Stomach (tissue), 4 donors: ENCODE data around the gene C3orf38.

Experiments used
- CTCF ChIP-seq, 7 experiments: fragments of 450-650 bp in 4 of 7; fragments of 200-600 bp in 3 of 7; sonication (generic) in 3 of 7; IDR thresholded peaks; one replicate each; pipeline ENCODE4 v1.5.1; 2016 to 2019; ENCODE audit warnings: antibody characterized with exemption in 7 of 7, control low read depth in 2 of 7, mild to moderate bottlenecking in 1 of 7
- POLR2A ChIP-seq, 4 donors: fragments of 450-650 bp; IDR thresholded peaks; one replicate each; pipeline ENCODE4 v1.6.1; 2016; ENCODE audit warnings: antibody characterized with exemption in 4 of 4, control low read depth in 2 of 4, mild to moderate bottlenecking in 1 of 4, moderate library complexity in 1 of 4
- POLR2AphosphoS5 ChIP-seq, 3 donors: sonication (generic); formaldehyde crosslinking; IDR thresholded peaks; one replicate each; pipeline ENCODE4 v1.6.1; 2016; ENCODE audit warnings: antibody characterized with exemption in 3 of 3

DNA sequence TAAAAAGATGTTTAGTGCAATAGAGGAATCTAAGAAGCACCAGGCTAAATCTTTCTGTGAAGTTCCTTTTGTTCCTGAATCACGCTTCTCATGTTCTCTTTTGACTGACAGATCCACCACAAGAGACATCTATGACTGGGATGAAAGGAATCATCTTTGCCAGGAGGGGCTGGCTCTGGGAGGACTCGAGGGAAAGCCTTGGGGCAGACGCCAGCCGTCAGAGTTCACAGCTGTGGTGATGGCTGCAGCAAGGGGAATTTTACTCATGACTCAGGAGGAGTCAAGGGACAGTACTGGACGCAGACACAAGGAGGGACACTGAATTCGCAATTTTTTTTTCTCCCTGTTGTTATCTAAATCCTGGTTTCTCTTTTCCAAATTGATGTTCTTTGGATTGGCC is 38.7 kb downstream of the C3orf38 start:
- TF ChIP-seq CTCF (IDR thresholded peaks at IDR 0.05) (no peak), POLR2AphosphoS5 (IDR thresholded peaks at IDR 0.05) (no peak), POLR2A (IDR thresholded peaks at IDR 0.05) (no peak)
